ENCODE measurements around the gene CRYBA2.

CRYBA2 gene

GRCh38 chr2:218986148-218986761 lies 7.0 kb downstream of the CRYBA2 start:
- TF ChIP-seq CTCF (IDR thresholded peaks at IDR 0.05; ENCODE audit: low read depth, low read length, missing control alignments): no peak
- DNase-seq (ENCODE audit: low read depth): no peak

GRCh38 chr2:218985325-218986091 lies 7.7 kb downstream of the CRYBA2 start:
- TF ChIP-seq CTCF (IDR thresholded peaks at IDR 0.05; ENCODE audit: low read depth, low read length, missing control alignments): no peak
- H3K4me3 ChIP-seq (ENCODE audit: low read depth, low read length): no peak overlapping the region
- DNase-seq (ENCODE audit: low read depth): no peak

More at GRCh38 chr2:218986148-218986761, 7.0 kb downstream of the CRYBA2 start:
- H3K4me3 ChIP-seq (ENCODE audit: low read depth, low read length): no peak overlapping the region

GRCh38 chr2:218985021-218985324 lies 8.2 kb downstream of the CRYBA2 start, which contains the start of gene FEV:
TSS of gene FEV (minus strand) at chr2:218985184. CDS start at chr2:218985075, 109 bp downstream.
- no peak for DNase-seq (ENCODE audit: low read depth)
- H3K4me3 ChIP-seq (ENCODE audit: low read depth, low read length): no peak within 1 kb of the TSS
- no peak for TF ChIP-seq CTCF (IDR thresholded peaks at IDR 0.05; ENCODE audit: low read depth, low read length, missing control alignments)

- no peak for TF ChIP-seq CTCF (IDR thresholded peaks at IDR 0.05; ENCODE audit: low read depth, low read length, missing control alignments)
- H3K4me3 ChIP-seq (ENCODE audit: low read depth, low read length): no peak overlapping the region
- no peak for DNase-seq (ENCODE audit: low read depth)
Observed at GRCh38 chr2:218984239-218985020, 8.8 kb downstream of the CRYBA2 start.

GRCh38 chr2:218983934-218984238 lies 9.3 kb downstream of the CRYBA2 start:
- H3K4me3 ChIP-seq (ENCODE audit: low read depth, low read length): no peak overlapping the region
- no peak for DNase-seq (ENCODE audit: low read depth)
- TF ChIP-seq CTCF (IDR thresholded peaks at IDR 0.05; ENCODE audit: low read depth, low read length, missing control alignments): no peak

GRCh38 chr2:218983263-218983933 lies 9.8 kb downstream of the CRYBA2 start:
- TF ChIP-seq CTCF (IDR thresholded peaks at IDR 0.05; ENCODE audit: low read depth, low read length, missing control alignments): no peak
- no peak for DNase-seq (ENCODE audit: low read depth)
- no peak overlapping the region for H3K4me3 ChIP-seq (ENCODE audit: low read depth, low read length)

Data from GM12864 (cell line).